ENCODE data around the gene UQCC2. TPM values are rescaled to one million over a fixed set of nuclear protein-coding genes. Genes with fewer than 3 reads are reported as not detected.

The UQCC2 gene
- polyA plus RNA-seq, 4 donors, result 36.5 to 54.0 (median 44.2) TPM

- no peak for FAIRE-seq
- 74 to 84% (median 83%) methylated on average over 5 of the region's 5 CpGs for WGBS, 3 donors
- Histone ChIP-seq H3K9me3 (ENCODE audit: control insufficient read depth in 2 of 2, insufficient read depth in 1 of 2, low read depth in 1 of 2, low read length in 1 of 2) (no peaks in the 10 kb centered on the region), H3K4me1 (ENCODE audit: control insufficient read depth in 3 of 3, insufficient read depth in 2 of 3, low read depth in 1 of 3, low read length in 2 of 3) (no peaks in the 10 kb centered on the region), H3K36me3 (ENCODE audit: control insufficient read depth in 3 of 3, insufficient read depth in 2 of 3, low read depth in 1 of 3, low read length in 3 of 3) (peaks cover 15 to 89% (median 57%) of the 10 kb centered on the region in 3 donors), H3K27ac (ENCODE audit: low read depth in 1 of 3, low read length in 2 of 3) (no peak overlapping the region), H3K4me3 (ENCODE audit: low read depth in 1 of 3, low read length in 3 of 3) (no peak overlapping the region), H3K27me3 (ENCODE audit: control insufficient read depth in 3 of 3, insufficient read depth in 3 of 3, low read length in 3 of 3) (no peaks in the 10 kb centered on the region)
- no peak for DNase-seq
Observed at GRCh38 chr6:33663028-33663427, 48.5 kb downstream of the UQCC2 start.

GRCh38 chr6:33662318-33662717 is 49.2 kb downstream of the UQCC2 start:
- FAIRE-seq (no peak), DNase-seq (no peak)
- Histone ChIP-seq H3K27me3 (ENCODE audit: control insufficient read depth in 3 of 3, insufficient read depth in 3 of 3, low read length in 3 of 3) (no peaks in the 10 kb centered on the region), H3K4me3 (ENCODE audit: low read depth in 1 of 3, low read length in 3 of 3) (no peak overlapping the region), H3K27ac (ENCODE audit: low read depth in 1 of 3, low read length in 2 of 3) (no peak overlapping the region), H3K9me3 (ENCODE audit: control insufficient read depth in 2 of 2, insufficient read depth in 1 of 2, low read depth in 1 of 2, low read length in 1 of 2) (no peaks in the 10 kb centered on the region), H3K4me1 (ENCODE audit: control insufficient read depth in 3 of 3, insufficient read depth in 2 of 3, low read depth in 1 of 3, low read length in 2 of 3) (no peaks in the 10 kb centered on the region), H3K36me3 (ENCODE audit: control insufficient read depth in 3 of 3, insufficient read depth in 2 of 3, low read depth in 1 of 3, low read length in 3 of 3) (peaks cover 12 to 89% (median 53%) of the 10 kb centered on the region in 3 donors)
- WGBS, 3 donors, result 90 to 93% (median 91%) methylated on average over 10 to 11 of the region's 11 CpGs

- H3K9me3 ChIP-seq (ENCODE audit: control insufficient read depth in 2 of 2, insufficient read depth in 1 of 2, low read depth in 1 of 2, low read length in 1 of 2), result no peaks in the 10 kb centered on the region
- FAIRE-seq, result no peak
- H3K27me3 ChIP-seq (ENCODE audit: control insufficient read depth in 3 of 3, insufficient read depth in 3 of 3, low read length in 3 of 3), result no peaks in the 10 kb centered on the region
- no peak overlapping the region for H3K4me3 ChIP-seq (ENCODE audit: low read depth in 1 of 3, low read length in 3 of 3)
- 83 to 87% (median 87%) methylated on average over 10 of the region's 10 CpGs for WGBS, 3 donors
- DNase-seq, result no peak
- peaks cover 16 to 91% (median 52%) of the 10 kb centered on the region in 3 donors for H3K36me3 ChIP-seq (ENCODE audit: control insufficient read depth in 3 of 3, insufficient read depth in 2 of 3, low read depth in 1 of 3, low read length in 3 of 3)
- no peak overlapping the region for H3K27ac ChIP-seq (ENCODE audit: low read depth in 1 of 3, low read length in 2 of 3)
- H3K4me1 ChIP-seq (ENCODE audit: control insufficient read depth in 3 of 3, insufficient read depth in 2 of 3, low read depth in 1 of 3, low read length in 2 of 3), result no peaks in the 10 kb centered on the region
Observed at GRCh38 chr6:33661106-33661838, 50.2 kb downstream of the UQCC2 start.

- peaks cover 13 to 92% (median 46%) of the 10 kb centered on the region in 3 donors for H3K36me3 ChIP-seq (ENCODE audit: control insufficient read depth in 3 of 3, insufficient read depth in 2 of 3, low read depth in 1 of 3, low read length in 3 of 3)
- H3K9me3 ChIP-seq (ENCODE audit: control insufficient read depth in 2 of 2, insufficient read depth in 1 of 2, low read depth in 1 of 2, low read length in 1 of 2), result no peaks in the 10 kb centered on the region
- FAIRE-seq, result no peak
- no peaks in the 10 kb centered on the region for H3K4me1 ChIP-seq (ENCODE audit: control insufficient read depth in 3 of 3, insufficient read depth in 2 of 3, low read depth in 1 of 3, low read length in 2 of 3)
- no peak overlapping the region for H3K4me3 ChIP-seq (ENCODE audit: low read depth in 1 of 3, low read length in 3 of 3)
- DNase-seq, result no peak
- no peaks in the 10 kb centered on the region for H3K27me3 ChIP-seq (ENCODE audit: control insufficient read depth in 3 of 3, insufficient read depth in 3 of 3, low read length in 3 of 3)
- 85 to 92% (median 86%) methylated on average over 6 of the region's 6 CpGs for WGBS, 3 donors
- H3K27ac ChIP-seq (ENCODE audit: low read depth in 1 of 3, low read length in 2 of 3), result no peak overlapping the region
Observed at GRCh38 chr6:33659986-33660385, 51.5 kb downstream of the UQCC2 start.

GRCh38 chr6:33658982-33659689 is 52.4 kb downstream of the UQCC2 start:
- WGBS, 3 donors, result 91 to 98% (median 96%) methylated on average over 14 to 16 of the region's 16 CpGs
- FAIRE-seq, result no peak
- Histone ChIP-seq H3K27ac (ENCODE audit: low read depth in 1 of 3, low read length in 2 of 3) (no peak overlapping the region), H3K4me1 (ENCODE audit: control insufficient read depth in 3 of 3, insufficient read depth in 2 of 3, low read depth in 1 of 3, low read length in 2 of 3) (no peaks in the 10 kb centered on the region), H3K4me3 (ENCODE audit: low read depth in 1 of 3, low read length in 3 of 3) (no peak overlapping the region), H3K27me3 (ENCODE audit: control insufficient read depth in 3 of 3, insufficient read depth in 3 of 3, low read length in 3 of 3) (no peaks in the 10 kb centered on the region), H3K9me3 (ENCODE audit: control insufficient read depth in 2 of 2, insufficient read depth in 1 of 2, low read depth in 1 of 2, low read length in 1 of 2) (no peaks in the 10 kb centered on the region), H3K36me3 (ENCODE audit: control insufficient read depth in 3 of 3, insufficient read depth in 2 of 3, low read depth in 1 of 3, low read length in 3 of 3) (peaks cover 13 to 93% (median 44%) of the 10 kb centered on the region in 3 donors)
- no peak for DNase-seq

GRCh38 chr6:33656844-33657243 is 54.7 kb downstream of the UQCC2 start:
- peaks cover 6 to 91% (median 39%) of the 10 kb centered on the region in 3 donors for H3K36me3 ChIP-seq (ENCODE audit: control insufficient read depth in 3 of 3, insufficient read depth in 2 of 3, low read depth in 1 of 3, low read length in 3 of 3)
- no peak overlapping the region for H3K27ac ChIP-seq (ENCODE audit: low read depth in 1 of 3, low read length in 2 of 3)
- no peak for FAIRE-seq

GRCh38 chr6:33654831-33655554 is 56.5 kb downstream of the UQCC2 start:
- FAIRE-seq (no peak), DNase-seq (no peak)
- no peak overlapping the region for H3K4me3 ChIP-seq (ENCODE audit: low read depth in 1 of 3, low read length in 3 of 3)
- H3K36me3 ChIP-seq (ENCODE audit: control insufficient read depth in 3 of 3, insufficient read depth in 2 of 3, low read depth in 1 of 3, low read length in 3 of 3), result peaks cover 4 to 88% (median 32%) of the 10 kb centered on the region in 3 donors
- no peaks in the 10 kb centered on the region for H3K27me3 ChIP-seq (ENCODE audit: control insufficient read depth in 3 of 3, insufficient read depth in 3 of 3, low read length in 3 of 3)
- WGBS, 3 donors, result 64 to 97% (median 85%) methylated on average over 5 of the region's 5 CpGs
- no peaks in the 10 kb centered on the region for H3K4me1 ChIP-seq (ENCODE audit: control insufficient read depth in 3 of 3, insufficient read depth in 2 of 3, low read depth in 1 of 3, low read length in 2 of 3)
- H3K27ac ChIP-seq (ENCODE audit: low read depth in 1 of 3, low read length in 2 of 3), result no peak overlapping the region
- no peaks in the 10 kb centered on the region for H3K9me3 ChIP-seq (ENCODE audit: control insufficient read depth in 2 of 2, insufficient read depth in 1 of 2, low read depth in 1 of 2, low read length in 1 of 2)

More at GRCh38 chr6:33656844-33657243, 54.7 kb downstream of the UQCC2 start:
- H3K27me3 ChIP-seq (ENCODE audit: control insufficient read depth in 3 of 3, insufficient read depth in 3 of 3, low read length in 3 of 3), result no peaks in the 10 kb centered on the region
- no peaks in the 10 kb centered on the region for H3K9me3 ChIP-seq (ENCODE audit: control insufficient read depth in 2 of 2, insufficient read depth in 1 of 2, low read depth in 1 of 2, low read length in 1 of 2)
- H3K4me1 ChIP-seq (ENCODE audit: control insufficient read depth in 3 of 3, insufficient read depth in 2 of 3, low read depth in 1 of 3, low read length in 2 of 3), result no peaks in the 10 kb centered on the region
- no peak for DNase-seq
- H3K4me3 ChIP-seq (ENCODE audit: low read depth in 1 of 3, low read length in 3 of 3), result no peak overlapping the region
- WGBS, 3 donors, result 89 to 95% (median 94%) methylated on average over 5 of the region's 5 CpGs

- no peak for DNase-seq
- Histone ChIP-seq H3K27me3 (ENCODE audit: control insufficient read depth in 3 of 3, insufficient read depth in 3 of 3, low read length in 3 of 3) (no peaks in the 10 kb centered on the region), H3K27ac (ENCODE audit: low read depth in 1 of 3, low read length in 2 of 3) (no peak overlapping the region), H3K4me1 (ENCODE audit: control insufficient read depth in 3 of 3, insufficient read depth in 2 of 3, low read depth in 1 of 3, low read length in 2 of 3) (no peaks in the 10 kb centered on the region), H3K4me3 (ENCODE audit: low read depth in 1 of 3, low read length in 3 of 3) (no peak overlapping the region), H3K9me3 (ENCODE audit: control insufficient read depth in 2 of 2, insufficient read depth in 1 of 2, low read depth in 1 of 2, low read length in 1 of 2) (no peaks in the 10 kb centered on the region), H3K36me3 (ENCODE audit: control insufficient read depth in 3 of 3, insufficient read depth in 2 of 3, low read depth in 1 of 3, low read length in 3 of 3) (peaks cover 4 to 83% (median 21%) of the 10 kb centered on the region in 3 donors)
- 80 to 89% (median 89%) methylated on average over 5 of the region's 5 CpGs for WGBS, 3 donors
- FAIRE-seq, result no peak
Observed at GRCh38 chr6:33652002-33652401, 59.5 kb downstream of the UQCC2 start.

Measured in small intestine (tissue), 7 donors.